ENCODE data around the gene STING1.

Gene STING1

DNA sequence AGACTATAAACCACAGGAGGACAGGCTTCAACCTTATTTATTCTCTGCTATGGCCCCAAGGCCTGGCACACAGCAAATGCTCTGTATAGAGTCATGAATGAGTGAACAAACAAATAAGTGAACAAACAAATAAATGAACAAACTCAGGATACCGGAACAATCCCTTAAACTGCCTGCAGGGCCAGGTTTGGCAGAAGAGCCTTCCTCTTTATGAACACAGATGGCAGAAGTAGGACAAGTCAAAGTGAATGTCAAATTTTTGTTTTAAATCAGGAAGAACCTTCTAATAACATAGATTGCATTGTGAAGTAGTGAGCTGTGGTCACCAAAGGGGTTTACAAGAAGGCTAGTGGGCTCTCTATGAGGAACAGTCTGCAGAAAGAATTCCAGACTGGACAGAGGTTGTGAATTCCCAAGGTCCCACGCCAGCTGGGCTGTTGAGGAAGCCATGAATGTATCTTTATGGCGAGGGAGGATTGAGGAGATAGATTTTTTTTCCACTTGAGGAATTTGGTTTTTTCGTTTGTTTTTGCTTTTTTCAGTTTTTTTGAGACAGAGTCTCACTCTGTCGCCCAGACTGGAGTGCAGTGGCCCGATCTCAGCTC lies 30.3 kb upstream of the STING1 start:
- TF ChIP-seq FOXP2 (optimal IDR thresholded peaks at IDR 0.05; ENCODE audit: borderline replicate concordance, extremely low read depth, extremely low read length, insufficient read depth) (no peak), TAF1 (IDR thresholded peaks at IDR 0.05; ENCODE audit: borderline replicate concordance, insufficient read depth, low read length) (no peak), POLR2AphosphoS5 (IDR thresholded peaks at IDR 0.05; ENCODE audit: low read depth, low read length) (no peak), SIN3A (IDR thresholded peaks at IDR 0.05; ENCODE audit: borderline replicate concordance, insufficient read depth, low read length) (no peak)
- TF ChIP-seq, protein P1, sequence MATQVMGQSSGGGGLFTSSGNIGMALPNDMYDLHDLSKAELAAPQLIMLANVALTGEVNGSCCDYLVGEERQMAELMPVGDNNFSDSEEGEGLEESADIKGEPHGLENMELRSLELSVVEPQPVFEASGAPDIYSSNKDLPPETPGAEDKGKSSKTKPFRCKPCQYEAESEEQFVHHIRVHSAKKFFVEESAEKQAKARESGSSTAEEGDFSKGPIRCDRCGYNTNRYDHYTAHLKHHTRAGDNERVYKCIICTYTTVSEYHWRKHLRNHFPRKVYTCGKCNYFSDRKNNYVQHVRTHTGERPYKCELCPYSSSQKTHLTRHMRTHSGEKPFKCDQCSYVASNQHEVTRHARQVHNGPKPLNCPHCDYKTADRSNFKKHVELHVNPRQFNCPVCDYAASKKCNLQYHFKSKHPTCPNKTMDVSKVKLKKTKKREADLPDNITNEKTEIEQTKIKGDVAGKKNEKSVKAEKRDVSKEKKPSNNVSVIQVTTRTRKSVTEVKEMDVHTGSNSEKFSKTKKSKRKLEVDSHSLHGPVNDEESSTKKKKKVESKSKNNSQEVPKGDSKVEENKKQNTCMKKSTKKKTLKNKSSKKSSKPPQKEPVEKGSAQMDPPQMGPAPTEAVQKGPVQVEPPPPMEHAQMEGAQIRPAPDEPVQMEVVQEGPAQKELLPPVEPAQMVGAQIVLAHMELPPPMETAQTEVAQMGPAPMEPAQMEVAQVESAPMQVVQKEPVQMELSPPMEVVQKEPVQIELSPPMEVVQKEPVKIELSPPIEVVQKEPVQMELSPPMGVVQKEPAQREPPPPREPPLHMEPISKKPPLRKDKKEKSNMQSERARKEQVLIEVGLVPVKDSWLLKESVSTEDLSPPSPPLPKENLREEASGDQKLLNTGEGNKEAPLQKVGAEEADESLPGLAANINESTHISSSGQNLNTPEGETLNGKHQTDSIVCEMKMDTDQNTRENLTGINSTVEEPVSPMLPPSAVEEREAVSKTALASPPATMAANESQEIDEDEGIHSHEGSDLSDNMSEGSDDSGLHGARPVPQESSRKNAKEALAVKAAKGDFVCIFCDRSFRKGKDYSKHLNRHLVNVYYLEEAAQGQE (IDR thresholded peaks at IDR 0.05; ENCODE audit: insufficient read depth in 1 of 2, low read depth in 2 of 2, low read length in 2 of 2): no peak

- TF ChIP-seq POLR2AphosphoS5 (IDR thresholded peaks at IDR 0.05; ENCODE audit: low read depth, low read length): no peak
- no peak for TF ChIP-seq SIN3A (IDR thresholded peaks at IDR 0.05; ENCODE audit: borderline replicate concordance, insufficient read depth, low read length)
- TF ChIP-seq, protein P1 (IDR thresholded peaks at IDR 0.05; ENCODE audit: insufficient read depth in 1 of 2, low read depth in 2 of 2, low read length in 2 of 2): no peak
- no peak for TF ChIP-seq FOXP2 (optimal IDR thresholded peaks at IDR 0.05; ENCODE audit: borderline replicate concordance, extremely low read depth, extremely low read length, insufficient read depth)
- TF ChIP-seq TAF1 (IDR thresholded peaks at IDR 0.05; ENCODE audit: borderline replicate concordance, insufficient read depth, low read length): no peak
Measured at GRCh38 chr5:139501381-139501780, 18.8 kb upstream of the STING1 start.

DNA sequence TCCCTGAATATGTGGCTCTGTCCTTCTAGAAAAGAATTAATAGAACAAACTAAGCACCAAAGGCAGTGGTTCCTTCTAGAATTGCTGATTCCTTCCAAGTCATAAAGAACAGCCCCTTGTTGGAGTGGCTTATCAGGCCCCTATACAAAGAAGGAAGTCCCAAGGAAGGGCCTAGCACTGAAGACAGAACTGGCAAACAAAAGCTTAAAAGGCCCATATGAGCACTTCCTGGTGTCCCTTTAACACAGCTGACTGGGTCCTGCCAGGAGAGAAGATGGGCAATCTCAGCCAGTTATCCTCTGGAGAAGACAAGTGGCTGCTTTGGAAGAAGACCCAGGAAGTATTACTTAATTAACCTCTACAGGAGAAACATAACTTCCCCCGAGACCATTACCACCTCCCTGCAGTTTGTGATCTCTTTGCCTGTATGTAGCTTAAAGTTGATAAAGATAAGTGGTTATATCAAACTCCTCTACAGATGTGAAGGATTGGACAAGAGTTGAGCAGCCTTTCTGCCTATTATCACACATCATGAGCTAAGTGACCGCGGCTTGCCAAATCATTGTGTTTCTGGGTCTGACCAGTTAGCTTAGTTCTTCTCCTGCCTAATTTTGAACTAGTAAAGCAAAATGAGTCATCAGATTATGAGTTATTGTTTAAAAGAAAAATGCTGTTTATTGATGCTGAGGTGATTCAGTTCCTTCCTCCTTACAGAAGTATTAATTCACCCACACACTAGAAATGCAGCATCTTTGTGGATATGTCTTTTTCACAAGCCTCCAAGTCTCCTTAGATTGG lies 13.3 kb upstream of the STING1 start:
- TF ChIP-seq POLR2AphosphoS5 (IDR thresholded peaks at IDR 0.05; ENCODE audit: low read depth, low read length) (no peak), TAF1 (IDR thresholded peaks at IDR 0.05; ENCODE audit: borderline replicate concordance, insufficient read depth, low read length) (no peak), FOXP2 (optimal IDR thresholded peaks at IDR 0.05; ENCODE audit: borderline replicate concordance, extremely low read depth, extremely low read length, insufficient read depth) (no peak), SIN3A (IDR thresholded peaks at IDR 0.05; ENCODE audit: borderline replicate concordance, insufficient read depth, low read length) (no peak)
- TF ChIP-seq, protein P1 (IDR thresholded peaks at IDR 0.05; ENCODE audit: insufficient read depth in 1 of 2, low read depth in 2 of 2, low read length in 2 of 2): no peak

DNA sequence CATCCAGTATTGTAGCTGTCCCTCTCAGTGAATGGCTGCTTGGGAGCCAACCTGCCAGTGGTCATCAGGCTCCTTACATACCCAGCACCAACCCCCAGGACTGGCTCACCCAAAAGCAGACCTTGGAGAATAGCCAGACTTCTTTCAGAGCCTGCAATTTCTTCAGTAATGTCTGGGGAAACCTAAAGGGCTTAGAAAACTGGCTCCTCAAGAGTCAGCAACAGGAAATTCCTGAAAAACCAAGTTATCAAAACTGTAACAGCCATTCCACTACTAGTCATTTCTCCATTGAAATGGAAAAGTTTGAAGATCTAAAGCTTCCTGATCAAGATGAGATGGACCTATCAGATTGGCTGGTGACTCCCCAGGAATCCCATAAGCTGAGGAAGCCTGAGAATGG lies 12.3 kb upstream of the STING1 start:
- TF ChIP-seq POLR2AphosphoS5 (IDR thresholded peaks at IDR 0.05; ENCODE audit: low read depth, low read length) (no peak), TAF1 (IDR thresholded peaks at IDR 0.05; ENCODE audit: borderline replicate concordance, insufficient read depth, low read length) (no peak), SIN3A (IDR thresholded peaks at IDR 0.05; ENCODE audit: borderline replicate concordance, insufficient read depth, low read length) (no peak), FOXP2 (optimal IDR thresholded peaks at IDR 0.05; ENCODE audit: borderline replicate concordance, extremely low read depth, extremely low read length, insufficient read depth) (no peak)
- TF ChIP-seq, protein P1 (IDR thresholded peaks at IDR 0.05; ENCODE audit: insufficient read depth in 1 of 2, low read depth in 2 of 2, low read length in 2 of 2): no peak
